C4-2B (cell line): ENCODE results near the gene CPNE7.

ENCODE experiments used
- H3K27ac ChIP-seq: fragments of 450-650 bp; 2 replicates; pipeline ENCODE4 v1.5.1; 2017
- CTCF ChIP-seq: fragments of 450-650 bp; conservative IDR thresholded peaks from 2 replicates; pipeline ENCODE4 v1.5.1; 2017; ENCODE audit warnings: mild to moderate bottlenecking
- ZFX ChIP-seq: fragments of 450-650 bp; IDR thresholded peaks from 2 replicates; pipeline ENCODE4 v1.6.1; 2017

Gene CPNE7

GRCh38 chr16:89613231-89613953 lies 37.8 kb downstream of the CPNE7 start, which contains the start of gene DPEP1:
TSS of gene DPEP1 (plus strand) at chr16:89613642. CDS start at chr16:89630411, 16,769 bp downstream.
- no peak for TF ChIP-seq ZFX
- TF ChIP-seq CTCF = no peak
- no peak within 1 kb of the TSS for H3K27ac ChIP-seq

- H3K27ac ChIP-seq = no peak overlapping the region
- TF ChIP-seq CTCF (no peak), ZFX (no peak)
These were observed 38.4 kb downstream of the CPNE7 start for GRCh38 chr16:89613954-89614459.

GRCh38 chr16:89615176-89615575 lies 39.6 kb downstream of the CPNE7 start:
- TF ChIP-seq CTCF (no peak), ZFX (no peak)
- H3K27ac ChIP-seq = no peak overlapping the region

GRCh38 chr16:89615596-89616090 lies 40.1 kb downstream of the CPNE7 start:
- TF ChIP-seq ZFX (no peak), CTCF (peak; percentile 92)
- no peak overlapping the region for H3K27ac ChIP-seq

GRCh38 chr16:89616623-89617022 lies 41.1 kb downstream of the CPNE7 start:
- no peak overlapping the region for H3K27ac ChIP-seq
- no peak for TF ChIP-seq ZFX
- no peak for TF ChIP-seq CTCF

- TF ChIP-seq ZFX = no peak
- no peak for TF ChIP-seq CTCF
- no peak overlapping the region for H3K27ac ChIP-seq
These were observed 41.5 kb downstream of the CPNE7 start for GRCh38 chr16:89617036-89617435.
